ENCODE measurements around the gene MACF1.
"Not testable (repeated sequence)": the region's sequence is repeated elsewhere in the genome, so short reads cannot be mapped to it uniquely, and the experiment has no call there.

MACF1 gene

DNA sequence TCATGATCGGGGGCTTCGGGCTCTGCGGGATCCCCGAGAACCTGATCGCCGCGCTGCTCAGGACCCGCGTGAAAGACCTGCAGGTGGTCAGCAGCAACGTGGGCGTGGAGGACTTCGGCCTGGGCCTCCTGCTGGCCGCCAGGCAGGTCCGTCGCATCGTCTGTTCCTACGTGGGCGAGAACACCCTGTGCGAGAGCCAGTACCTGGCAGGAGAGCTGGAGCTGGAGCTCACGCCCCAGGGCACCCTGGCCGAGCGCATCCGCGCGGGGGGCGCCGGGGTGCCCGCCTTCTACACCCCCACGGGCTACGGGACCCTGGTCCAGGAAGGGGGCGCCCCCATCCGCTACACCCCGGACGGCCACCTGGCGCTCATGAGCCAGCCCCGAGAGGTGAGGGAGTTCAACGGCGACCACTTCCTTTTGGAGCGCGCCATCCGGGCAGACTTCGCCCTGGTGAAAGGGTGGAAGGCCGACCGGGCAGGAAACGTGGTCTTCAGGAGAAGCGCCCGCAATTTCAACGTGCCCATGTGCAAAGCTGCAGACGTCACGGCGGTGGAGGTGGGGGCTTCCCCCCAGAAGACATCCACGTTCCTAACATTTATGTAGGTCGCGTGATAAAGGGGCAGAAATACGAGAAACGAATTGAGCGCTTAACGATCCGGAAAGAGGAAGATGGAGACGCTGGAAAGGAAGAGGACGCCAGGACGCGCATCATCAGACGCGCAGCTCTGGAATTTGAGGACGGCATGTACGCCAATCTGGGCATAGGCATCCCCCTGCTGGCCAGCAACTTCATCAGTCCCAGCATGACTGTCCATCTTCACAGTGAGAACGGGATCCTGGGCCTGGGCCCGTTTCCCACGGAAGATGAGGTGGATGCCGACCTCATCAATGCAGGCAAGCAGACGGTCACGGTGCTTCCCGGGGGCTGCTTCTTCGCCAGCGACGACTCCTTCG is 310.9 kb downstream of the MACF1 start:
- not testable (repeated sequence) for DNase-seq (ENCODE audit: low read depth)

- not testable (repeated sequence) for DNase-seq (ENCODE audit: low read depth)
These were observed 312.3 kb downstream of the MACF1 start for GRCh38 chr1:39516841-39517240.

GRCh38 chr1:39517936-39518335 is 313.4 kb downstream of the MACF1 start:
- DNase-seq (ENCODE audit: low read depth): not testable (repeated sequence)

DNA sequence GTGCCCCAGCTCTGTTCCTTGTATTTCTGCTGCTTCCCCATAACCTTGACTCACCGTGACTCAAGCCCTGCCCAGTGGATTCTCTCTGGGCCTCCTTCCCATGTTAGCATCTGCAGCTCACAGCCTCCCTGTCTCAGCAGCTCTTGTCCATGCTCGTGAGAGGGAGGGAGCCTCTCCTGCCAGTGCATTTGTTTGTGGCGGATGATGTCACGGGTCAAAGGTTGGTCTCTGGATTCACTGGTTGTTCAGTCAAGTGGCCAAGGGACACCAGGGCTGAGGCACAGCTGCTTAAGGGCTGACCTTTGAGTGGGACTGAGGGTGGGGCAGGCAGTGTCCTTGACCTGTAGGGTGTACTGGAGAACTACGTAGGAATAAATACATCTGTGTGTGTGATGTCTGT is 314.9 kb downstream of the MACF1 start:
- DNase-seq (ENCODE audit: low read depth): not testable (repeated sequence)

DNA sequence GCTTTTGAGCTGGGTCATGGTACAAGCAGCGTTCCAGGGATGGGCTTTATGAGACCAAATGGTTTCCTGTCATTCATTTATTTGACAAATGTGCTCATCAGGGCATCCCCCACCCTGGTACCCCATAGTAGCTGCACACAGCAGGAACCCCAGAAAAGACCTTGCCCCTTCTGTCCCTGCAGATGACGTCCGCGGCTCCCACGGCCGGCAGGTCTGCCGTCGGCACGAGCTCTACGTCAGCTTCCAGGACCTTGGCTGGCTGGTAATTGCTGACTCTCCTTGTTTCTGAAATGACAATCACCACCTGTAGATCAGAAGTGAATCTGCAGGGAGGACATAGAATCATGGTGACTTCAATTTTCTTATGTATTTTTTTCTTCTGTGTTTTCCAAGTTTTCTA is 317.7 kb downstream of the MACF1 start:
- not testable (repeated sequence) for DNase-seq (ENCODE audit: low read depth)

- DNase-seq (ENCODE audit: low read depth): no peak
These were observed 318.4 kb downstream of the MACF1 start for GRCh38 chr1:39522661-39523567.

- DNase-seq (ENCODE audit: low read depth): no peak
These were observed 319.7 kb downstream of the MACF1 start for GRCh38 chr1:39524171-39524570.

- no peak for DNase-seq (ENCODE audit: low read depth)
These were observed 320.3 kb downstream of the MACF1 start for GRCh38 chr1:39524591-39525365.

GRCh38 chr1:39525366-39526165 is 321.1 kb downstream of the MACF1 start:
- no peak for DNase-seq (ENCODE audit: low read depth)

- no peak for DNase-seq (ENCODE audit: low read depth)
These were observed 322.1 kb downstream of the MACF1 start for GRCh38 chr1:39526466-39527189.

DNA sequence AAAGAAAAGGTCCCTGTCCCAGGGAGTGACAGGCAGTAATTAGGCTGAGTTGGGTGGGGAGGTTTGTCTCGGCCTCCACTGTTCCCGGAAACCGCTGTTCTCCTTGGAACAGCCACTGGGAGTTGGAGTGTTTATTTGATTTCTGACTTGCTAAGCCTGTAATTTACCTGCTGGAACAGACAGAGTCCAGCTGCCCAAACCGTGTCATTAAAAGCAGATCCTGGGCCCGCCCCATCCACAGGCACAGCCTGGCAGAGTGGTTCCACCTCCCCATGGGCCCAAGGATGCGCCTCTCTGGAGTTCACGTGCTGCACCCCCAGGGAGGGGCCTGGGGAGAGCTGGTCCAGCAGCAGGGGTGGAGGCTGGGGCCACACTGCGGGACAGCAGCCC is 322.7 kb downstream of the MACF1 start:
- not testable (repeated sequence) for DNase-seq (ENCODE audit: low read depth)

DNA sequence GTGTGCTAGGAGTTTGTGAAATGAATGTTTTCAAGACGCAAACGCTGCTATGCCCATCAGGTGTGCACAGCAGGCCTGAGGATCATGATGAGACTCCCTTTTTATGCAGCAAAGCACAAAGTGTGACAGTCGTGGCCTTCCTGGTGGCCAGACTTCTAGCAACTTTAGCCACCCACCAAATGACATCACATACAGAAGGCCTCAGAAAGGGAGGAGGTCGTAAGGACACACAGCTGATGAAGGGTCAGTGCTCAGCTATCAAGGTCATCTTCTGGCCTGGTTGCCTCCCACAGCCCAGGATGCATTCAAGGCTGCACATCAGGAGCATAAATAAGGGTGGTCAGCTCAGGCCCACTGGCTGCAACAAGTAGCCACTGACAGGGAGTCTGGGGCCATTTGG is 323.6 kb downstream of the MACF1 start:
- DNase-seq (ENCODE audit: low read depth): no peak

DNA sequence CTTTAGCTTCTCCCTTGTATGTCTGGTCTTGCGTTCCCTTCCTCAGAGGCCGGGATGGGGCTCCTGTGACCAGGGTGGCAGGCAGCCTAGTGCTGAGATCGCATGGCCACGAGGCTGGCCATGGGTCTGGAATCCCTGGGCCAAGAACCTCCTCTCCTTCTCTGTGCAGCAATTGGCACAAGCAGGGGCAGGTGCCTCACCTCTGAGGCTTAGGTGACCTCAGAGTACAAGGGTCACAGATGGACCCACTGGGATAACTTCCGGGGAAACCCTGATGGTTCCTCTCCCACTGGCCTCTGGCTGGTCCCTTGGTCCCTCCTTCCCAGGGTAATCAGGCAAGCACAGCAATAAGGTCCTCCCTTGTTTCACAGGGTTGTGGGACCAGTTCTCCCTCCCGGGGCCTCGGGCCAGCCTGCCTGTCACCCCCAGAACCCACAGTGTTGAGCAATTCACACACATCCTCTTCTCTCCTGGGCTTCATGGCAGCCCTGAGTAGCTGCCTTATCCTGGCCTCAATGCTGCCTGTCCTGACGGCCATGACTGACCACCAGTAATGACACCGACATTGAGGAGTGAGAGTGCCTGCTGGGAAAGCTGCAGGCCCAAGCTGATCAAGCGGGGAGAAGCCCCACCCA is 325.5 kb downstream of the MACF1 start:
- no peak for DNase-seq (ENCODE audit: low read depth)

DNA sequence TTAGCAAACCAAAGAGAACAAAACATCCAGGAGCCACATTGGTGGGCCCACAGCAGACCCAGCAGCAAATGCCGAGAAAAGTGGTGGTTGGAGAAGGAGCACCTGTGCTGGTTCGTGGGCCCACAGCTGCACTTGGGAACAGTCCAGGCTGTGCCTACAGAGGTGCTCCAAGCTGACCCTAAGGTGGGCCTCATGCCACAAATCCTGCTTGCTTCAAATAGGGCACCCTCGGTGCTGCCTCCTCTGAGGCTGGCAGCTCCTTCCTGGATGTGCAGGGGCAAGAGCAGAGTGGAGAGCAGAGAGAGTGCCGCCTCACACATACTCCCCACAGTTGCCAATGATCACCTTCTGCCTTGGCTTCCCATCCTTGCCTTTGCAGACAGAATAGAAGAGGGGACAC is 327.0 kb downstream of the MACF1 start:
- DNase-seq (ENCODE audit: low read depth): no peak

GRCh38 chr1:39533442-39533841 is 328.9 kb downstream of the MACF1 start:
- DNase-seq (ENCODE audit: low read depth): no peak

All from HS-5 (cell line).